ACC112 (cell line): ENCODE data around the gene IRF9.
"Not testable (repeated sequence)": the region's sequence is repeated elsewhere in the genome, so short reads cannot be mapped to it uniquely, and the experiment has no call there.

ENCODE experiments used
- H2AFZ ChIP-seq: fragments of 200-600 bp; sonication (generic); one replicate; pipeline ENCODE4 v1.6.0; 2017; ENCODE audit warnings: antibody characterized with exemption, low read length; ENCODE audit not compliant: unreplicated experiment
- H3K27ac ChIP-seq: fragments of 200-600 bp; sonication (generic); 2 replicates; pipeline ENCODE4 v1.5.1; 2014; ENCODE audit warnings: low read depth, mild to moderate bottlenecking, antibody characterized with exemption, low read length, moderate library complexity
- H3K27me3 ChIP-seq: fragments of 200-600 bp; sonication (generic); 2 replicates; pipeline ENCODE4 v1.6.1; 2014; ENCODE audit warnings: mild to moderate bottlenecking, antibody characterized with exemption, low read length, moderate library complexity, mixed read lengths; ENCODE audit not compliant: insufficient read depth
- H3K36me3 ChIP-seq: fragments of 200-600 bp; sonication (generic); 2 replicates; pipeline ENCODE4 v1.6.1; 2016; ENCODE audit warnings: mild to moderate bottlenecking, antibody characterized with exemption, low read length, moderate library complexity, mixed read lengths; ENCODE audit not compliant: insufficient read depth
- H3K4me1 ChIP-seq: fragments of 200-600 bp; sonication (generic); one replicate; pipeline ENCODE4 v1.6.1; 2016; ENCODE audit warnings: low read length, mixed read lengths; ENCODE audit not compliant: insufficient read depth, unreplicated experiment, control insufficient read depth
- H3K4me3 ChIP-seq: fragments of 200-600 bp; sonication (generic); 2 replicates; pipeline ENCODE4 v1.5.1; 2014; ENCODE audit warnings: mild to moderate bottlenecking, low read depth, low read length
- H3K79me2 ChIP-seq: fragments of 200-600 bp; sonication (generic); one replicate; pipeline ENCODE4 v1.6.0; 2016; ENCODE audit warnings: low read length; ENCODE audit not compliant: control insufficient read depth, unreplicated experiment, insufficient read depth

Gene IRF9

GRCh38 chr14:24196071-24197055 is 35.3 kb downstream of the IRF9 start:
- Histone ChIP-seq H3K36me3 (peaks cover 14% of the 10 kb centered on the region), H3K79me2 (peaks cover 50% of the 10 kb centered on the region), H3K27me3 (no peaks in the 10 kb centered on the region), H3K27ac (peak overlapping the region; percentile 94), H3K4me3 (peak overlapping the region; percentile 96), H2AFZ (peak overlapping the region; percentile 94), H3K4me1 (peaks cover 17% of the 10 kb centered on the region)

- Histone ChIP-seq H3K36me3 (peaks cover 17% of the 10 kb centered on the region), H2AFZ (no peak overlapping the region), H3K79me2 (peaks cover 50% of the 10 kb centered on the region), H3K4me3 (peak overlapping the region; percentile 96; the same call in 1 of the 2 replicates), H3K27ac (no peak overlapping the region), H3K27me3 (no peaks in the 10 kb centered on the region), H3K4me1 (peaks cover 17% of the 10 kb centered on the region)
Observed at GRCh38 chr14:24197056-24197450, 36.0 kb downstream of the IRF9 start.

GRCh38 chr14:24198814-24199524 is 37.9 kb downstream of the IRF9 start:
- H3K4me3 ChIP-seq: no peak overlapping the region
- H3K79me2 ChIP-seq: peaks cover 39% of the 10 kb centered on the region
- H3K27me3 ChIP-seq: no peaks in the 10 kb centered on the region
- H3K36me3 ChIP-seq: peaks cover 14% of the 10 kb centered on the region
- H3K4me1 ChIP-seq: peaks cover 15% of the 10 kb centered on the region
- no peak overlapping the region for H2AFZ ChIP-seq
- no peak overlapping the region for H3K27ac ChIP-seq

- H3K4me3 ChIP-seq: not testable (repeated sequence)
Observed at GRCh38 chr14:24202538-24202937, 41.5 kb downstream of the IRF9 start.

GRCh38 chr14:24203249-24203886 is 42.3 kb downstream of the IRF9 start:
- peaks cover 45% of the 10 kb centered on the region for H3K36me3 ChIP-seq
- not testable (repeated sequence) for H3K4me1 ChIP-seq, H3K79me2 ChIP-seq, H3K27me3 ChIP-seq, H3K4me3 ChIP-seq, H3K27ac ChIP-seq, H2AFZ ChIP-seq

More at GRCh38 chr14:24202538-24202937, 41.5 kb downstream of the IRF9 start:
- H3K27me3 ChIP-seq, H3K27ac ChIP-seq, H2AFZ ChIP-seq, H3K4me1 ChIP-seq: not testable (repeated sequence)
- peaks cover 10% of the 10 kb centered on the region for H3K79me2 ChIP-seq
- H3K36me3 ChIP-seq: peaks cover 37% of the 10 kb centered on the region

- Histone ChIP-seq H3K27me3 (no peaks in the 10 kb centered on the region), H3K79me2 (no peaks in the 10 kb centered on the region), H3K27ac (no peak overlapping the region), H3K4me3 (no peak overlapping the region), H3K4me1 (no peaks in the 10 kb centered on the region), H3K36me3 (peaks cover 46% of the 10 kb centered on the region), H2AFZ (no peak overlapping the region)
Observed at GRCh38 chr14:24204163-24205146, 43.4 kb downstream of the IRF9 start.

GRCh38 chr14:24206260-24207103 is 45.4 kb downstream of the IRF9 start:
- Histone ChIP-seq H2AFZ (no peak overlapping the region), H3K36me3 (peaks cover 51% of the 10 kb centered on the region), H3K79me2 (peaks cover 1% of the 10 kb centered on the region), H3K27ac (no peak overlapping the region), H3K27me3 (no peaks in the 10 kb centered on the region), H3K4me1 (no peaks in the 10 kb centered on the region), H3K4me3 (no peak overlapping the region)

GRCh38 chr14:24207104-24207551 is 46.1 kb downstream of the IRF9 start:
- Histone ChIP-seq H2AFZ (no peak overlapping the region), H3K36me3 (peaks cover 48% of the 10 kb centered on the region), H3K79me2 (peaks cover 6% of the 10 kb centered on the region)

GRCh38 chr14:24207625-24208024 is 46.6 kb downstream of the IRF9 start:
- H3K27me3 ChIP-seq: no peaks in the 10 kb centered on the region
- H3K27ac ChIP-seq: no peak overlapping the region
- H3K4me3 ChIP-seq: no peak overlapping the region
- H3K4me1 ChIP-seq: no peaks in the 10 kb centered on the region
- peaks cover 48% of the 10 kb centered on the region for H3K36me3 ChIP-seq
- peaks cover 10% of the 10 kb centered on the region for H3K79me2 ChIP-seq
- H2AFZ ChIP-seq: no peak overlapping the region

More at GRCh38 chr14:24207104-24207551, 46.1 kb downstream of the IRF9 start:
- Histone ChIP-seq H3K4me1 (no peaks in the 10 kb centered on the region), H3K27me3 (no peaks in the 10 kb centered on the region), H3K27ac (no peak overlapping the region), H3K4me3 (no peak overlapping the region)
